ENCODE data around the gene GRPEL1. TPM values are rescaled to one million over a fixed set of nuclear protein-coding genes. Genes with fewer than 3 reads are reported as not detected.

The GRPEL1 gene
- total RNA-seq, 2 donors from 2014 or later = 6.6 to 10.6 TPM

DNA sequence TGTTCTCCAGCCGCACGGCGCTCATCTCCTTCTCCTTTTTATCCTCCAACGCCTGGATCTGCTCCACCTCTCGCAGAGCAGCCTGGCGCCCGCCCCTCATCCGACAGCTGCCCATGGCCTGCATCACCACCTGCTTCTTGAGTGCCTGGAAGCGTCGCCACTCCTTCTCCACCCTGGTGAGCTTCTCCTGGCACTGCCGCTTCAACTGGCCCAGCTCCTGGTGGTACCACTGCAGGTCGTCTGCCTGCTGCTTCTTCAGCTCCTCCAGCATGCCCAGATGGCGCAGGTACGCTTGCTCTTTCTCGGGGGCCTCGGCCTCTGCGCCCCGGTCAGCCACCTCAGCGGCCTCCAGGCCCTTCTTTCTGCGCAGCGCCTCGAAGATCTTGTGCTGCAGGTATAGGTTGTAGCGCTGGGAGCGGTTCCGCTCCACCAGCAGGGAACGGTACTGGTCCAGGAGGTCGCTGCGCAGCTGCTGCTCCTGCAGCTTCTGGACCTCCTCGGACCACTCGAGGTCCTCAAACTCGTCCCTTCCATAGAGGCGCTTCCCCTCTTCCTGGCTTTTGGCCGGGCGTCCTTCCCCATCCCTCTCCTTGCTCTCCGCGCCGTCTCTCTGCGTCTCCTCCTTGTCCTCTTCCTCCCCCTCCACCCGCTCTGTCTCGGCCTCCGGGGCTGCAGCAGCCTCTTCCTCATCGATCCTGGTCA lies 25.9 kb downstream of the GRPEL1 start:
- Histone ChIP-seq H3K27ac (peak overlapping the region in 3 of 4 donors; percentile 61 to 82 (median 79)), H3K36me3 (replicated peaks in 1 of 2; ENCODE audit: insufficient read depth in 1 of 2, low read depth in 2 of 2) (no peaks in the 10 kb centered on the region), H3K4me1 (peaks cover 38% of the 10 kb centered on the region), H3K4me3 (peak overlapping the region; percentile 42 to 80), H3K9me3 (no peaks in the 10 kb centered on the region), H3K27me3 (no peaks in the 10 kb centered on the region)
- TF ChIP-seq, protein P1, sequence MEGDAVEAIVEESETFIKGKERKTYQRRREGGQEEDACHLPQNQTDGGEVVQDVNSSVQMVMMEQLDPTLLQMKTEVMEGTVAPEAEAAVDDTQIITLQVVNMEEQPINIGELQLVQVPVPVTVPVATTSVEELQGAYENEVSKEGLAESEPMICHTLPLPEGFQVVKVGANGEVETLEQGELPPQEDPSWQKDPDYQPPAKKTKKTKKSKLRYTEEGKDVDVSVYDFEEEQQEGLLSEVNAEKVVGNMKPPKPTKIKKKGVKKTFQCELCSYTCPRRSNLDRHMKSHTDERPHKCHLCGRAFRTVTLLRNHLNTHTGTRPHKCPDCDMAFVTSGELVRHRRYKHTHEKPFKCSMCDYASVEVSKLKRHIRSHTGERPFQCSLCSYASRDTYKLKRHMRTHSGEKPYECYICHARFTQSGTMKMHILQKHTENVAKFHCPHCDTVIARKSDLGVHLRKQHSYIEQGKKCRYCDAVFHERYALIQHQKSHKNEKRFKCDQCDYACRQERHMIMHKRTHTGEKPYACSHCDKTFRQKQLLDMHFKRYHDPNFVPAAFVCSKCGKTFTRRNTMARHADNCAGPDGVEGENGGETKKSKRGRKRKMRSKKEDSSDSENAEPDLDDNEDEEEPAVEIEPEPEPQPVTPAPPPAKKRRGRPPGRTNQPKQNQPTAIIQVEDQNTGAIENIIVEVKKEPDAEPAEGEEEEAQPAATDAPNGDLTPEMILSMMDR (IDR thresholded peaks at IDR 0.05) = no peak
- TF ChIP-seq POLR2A (IDR thresholded peaks at IDR 0.05) = no peak
- DNase-seq = no peak
- WGBS, 2 donors = 24 to 35% methylated on average over 39 to 42 of the region's 42 CpGs
- intact Hi-C loops (cut with DNase I) = no loop called here
- no peak for ATAC-seq

DNA sequence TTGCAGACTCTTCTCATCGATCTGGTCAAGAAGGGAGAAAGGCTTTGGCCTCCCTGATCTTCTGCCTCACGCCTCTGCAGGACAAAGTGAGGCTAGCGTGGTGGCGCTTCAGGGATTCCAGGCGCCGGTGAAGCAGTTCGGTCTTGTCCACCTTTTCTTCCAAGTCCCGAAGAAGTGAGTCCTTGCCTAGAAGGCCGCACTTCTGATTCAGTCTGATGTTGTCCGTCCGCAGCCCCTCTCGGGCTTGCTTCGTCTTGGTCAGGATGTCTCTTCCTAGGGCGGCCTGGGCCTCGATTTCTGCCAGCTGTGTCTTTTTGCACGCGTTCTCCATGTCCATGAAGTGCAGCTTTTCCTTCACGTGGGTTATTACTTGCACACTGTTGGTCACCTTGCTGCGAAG lies 26.6 kb downstream of the GRPEL1 start:
- no peak for ATAC-seq
- intact Hi-C loops (cut with DNase I) = no loop called here
- H3K4me3 ChIP-seq = no peak overlapping the region

GRCh38 chr4:7040765-7041164 lies 27.1 kb downstream of the GRPEL1 start:
- intact Hi-C loops (cut with DNase I) = no loop called here
- no peaks in the 10 kb centered on the region for H3K27me3 ChIP-seq

More for the DNA sequence above, 26.6 kb downstream of the GRPEL1 start:
- Histone ChIP-seq H3K27me3 (no peaks in the 10 kb centered on the region), H3K27ac (no peak overlapping the region), H3K4me1 (peaks cover 31% of the 10 kb centered on the region), H3K9me3 (no peaks in the 10 kb centered on the region), H3K36me3 (replicated peaks in 1 of 2; ENCODE audit: insufficient read depth in 1 of 2, low read depth in 2 of 2) (no peaks in the 10 kb centered on the region)
- WGBS, 2 donors = 91 to 93% methylated on average over 19 of the region's 19 CpGs
- no peak for TF ChIP-seq POLR2A (IDR thresholded peaks at IDR 0.05)
- no peak for DNase-seq

GRCh38 chr4:7037425-7037824 lies 30.4 kb downstream of the GRPEL1 start:
- intact Hi-C loops (cut with DNase I) = no loop called here
- WGBS, 2 donors = 45 to 78% methylated on average over 6 of the region's 6 CpGs

More at GRCh38 chr4:7040765-7041164, 27.1 kb downstream of the GRPEL1 start:
- Histone ChIP-seq H3K4me3 (no peak overlapping the region), H3K27ac (no peak overlapping the region), H3K9me3 (no peaks in the 10 kb centered on the region), H3K36me3 (replicated peaks in 1 of 2; ENCODE audit: insufficient read depth in 1 of 2, low read depth in 2 of 2) (no peaks in the 10 kb centered on the region), H3K4me1 (peaks cover 26% of the 10 kb centered on the region)
- WGBS, 2 donors = 73 to 82% methylated on average over 4 of the region's 4 CpGs
- ATAC-seq = no peak
- TF ChIP-seq, protein P1 (IDR thresholded peaks at IDR 0.05) = no peak
- no peak for TF ChIP-seq POLR2A (IDR thresholded peaks at IDR 0.05)
- no peak for DNase-seq

More at GRCh38 chr4:7037425-7037824, 30.4 kb downstream of the GRPEL1 start:
- no peaks in the 10 kb centered on the region for H3K9me3 ChIP-seq
- H3K27ac ChIP-seq = no peak overlapping the region
- DNase-seq (no peak), ATAC-seq (no peak)
- peaks cover 24% of the 10 kb centered on the region for H3K4me1 ChIP-seq
- H3K27me3 ChIP-seq = no peaks in the 10 kb centered on the region
- H3K36me3 ChIP-seq (replicated peaks in 1 of 2; ENCODE audit: insufficient read depth in 1 of 2, low read depth in 2 of 2) = no peaks in the 10 kb centered on the region
- TF ChIP-seq POLR2A (IDR thresholded peaks at IDR 0.05) = no peak
- TF ChIP-seq, protein P1 (IDR thresholded peaks at IDR 0.05) = peak in 2 of 7 experiments; percentile 21 to 22
- no peak overlapping the region for H3K4me3 ChIP-seq

All from body of pancreas (tissue), 4 donors.